ENCODE data around the gene ERF.

- no peak for TF ChIP-seq POLR2AphosphoS5 (IDR thresholded peaks at IDR 0.05; ENCODE audit: low read depth, low read length)
- TF ChIP-seq POLR2A (IDR thresholded peaks at IDR 0.05; ENCODE audit: low read depth, low read length): no peak
- TF ChIP-seq PAX5 (IDR thresholded peaks at IDR 0.05; ENCODE audit: insufficient read depth, low read length, severe bottlenecking): no peak
- no peak for TF ChIP-seq TAF1 (IDR thresholded peaks at IDR 0.05; ENCODE audit: low read depth, low read length)
- TF ChIP-seq SPI1 (IDR thresholded peaks at IDR 0.05; ENCODE audit: low read depth, low read length): no peak
Observed at GRCh38 chr19:42233106-42233505, 21.8 kb downstream of the ERF start.
